Endothelial cell of umbilical vein (primary cell): ENCODE measurements around the gene DSCAML1. TPM values are rescaled to one million over a fixed set of nuclear protein-coding genes. Genes with fewer than 3 reads are reported as not detected.

Experiments used
- BruUV-seq: library from RNA; stranded (reverse); fragments of 400-500 nt; replicated peaks from 2 replicates; lab custom pipeline; 2021; lab: Mats Ljungman, UMichigan
- CTCF ChIA-PET: fragments of 300-600, 350-600 bp; sonication (Branson Sonifier 250); formaldehyde crosslinking; loops from one replicate; lab custom pipeline; 2021; ENCODE audit warnings: antibody characterized with exemption, inconsistent platforms; lab: Charles Lee
- POLR2A ChIA-PET: fragments of 300-600, 350-600 bp; sonication (Branson Sonifier 250); formaldehyde crosslinking; loops from one replicate; lab custom pipeline; 2021; ENCODE audit warnings: antibody characterized with exemption, inconsistent platforms; lab: Charles Lee
- DNase-seq: peaks from one replicate; pipeline ENCODE4 v3.0.0-alpha.2; 2011; ENCODE audit warnings: low read depth, low spot score
- FAIRE-seq: peaks from 2 replicates; lab custom pipeline; 2011; peaks lifted over from hg19 to GRCh38; lab: Jason Lieb, UNC
- H2AFZ ChIP-seq: 2 replicates; pipeline ENCODE4 v1.6.0; 2012; ENCODE audit warnings: low read depth, low read length, control low read depth, inconsistent platforms
- H3K27ac ChIP-seq: 2 replicates; pipeline ENCODE4 v1.5.1; 2011; ENCODE audit warnings: low read depth, mild to moderate bottlenecking, control low read depth, low read length, moderate library complexity; ENCODE audit not compliant: insufficient read depth
- H3K27me3 ChIP-seq, 2 experiments: 2 replicates each; pipeline versions ENCODE4 v1.6.0 to v1.6.1; 2011; ENCODE audit warnings: low read length in 2 of 2, mixed read lengths in 1 of 2; ENCODE audit not compliant: control insufficient read depth in 2 of 2, insufficient read depth in 2 of 2
- H3K36me3 ChIP-seq, 2 experiments: 2 replicates in 1 of 2; 3 replicates in 1 of 2; pipeline ENCODE4 v1.5.1; 2011; ENCODE audit warnings: low read length in 2 of 2, mild to moderate bottlenecking in 1 of 2, moderate library complexity in 1 of 2; ENCODE audit not compliant: control insufficient read depth in 2 of 2, insufficient read depth in 2 of 2; ENCODE audit errors: extremely low read depth in 1 of 2
- H3K4me1 ChIP-seq: 3 replicates; pipeline ENCODE4 v1.5.1; 2011; ENCODE audit warnings: mild to moderate bottlenecking, low read length; ENCODE audit not compliant: control insufficient read depth, insufficient read depth; ENCODE audit errors: extremely low read depth
- H3K4me2 ChIP-seq: 2 replicates; pipeline ENCODE4 v1.6.1; 2011; ENCODE audit warnings: low read length, control low read depth, mixed read lengths; ENCODE audit not compliant: insufficient read depth
- H3K4me3 ChIP-seq, 3 experiments: fragments of 200-600 bp in 1 of 3; sonication (generic), shearing (Covaris generic) in 1 of 3; replicated peaks in 1 of 3; 2 replicates each; pipeline ENCODE4 v1.5.1; 2011 to 2016; ENCODE audit warnings: control low read depth in 3 of 3, low read length in 3 of 3, mild to moderate bottlenecking in 2 of 3, inconsistent platforms in 1 of 3, low read depth in 1 of 3, moderate library complexity in 1 of 3; ENCODE audit not compliant: insufficient read depth in 1 of 3
- H3K79me2 ChIP-seq: 2 replicates; pipeline ENCODE4 v1.6.0; 2012; ENCODE audit warnings: low read length, inconsistent platforms; ENCODE audit not compliant: control insufficient read depth, insufficient read depth
- H3K9ac ChIP-seq: replicated peaks from 2 replicates; pipeline ENCODE3; 2011; ENCODE audit warnings: low read length, control low read depth; ENCODE audit not compliant: insufficient read depth; ENCODE audit errors: extremely low read depth
- H3K9me1 ChIP-seq: replicated peaks from 3 replicates; pipeline ENCODE4 v1.6.0; 2011; ENCODE audit warnings: mild to moderate bottlenecking, low read length; ENCODE audit not compliant: control insufficient read depth, insufficient read depth; ENCODE audit errors: extremely low read depth
- H3K9me3 ChIP-seq: replicated peaks from 2 replicates; pipeline ENCODE4 v1.5.1; 2012; ENCODE audit warnings: low read length, inconsistent platforms; ENCODE audit not compliant: control insufficient read depth, insufficient read depth
- H4K20me1 ChIP-seq: replicated peaks from 2 replicates; pipeline ENCODE3; 2011; ENCODE audit warnings: mild to moderate bottlenecking, low read length; ENCODE audit not compliant: control insufficient read depth, insufficient read depth; ENCODE audit errors: extremely low read depth
- CTCF ChIP-seq, 2 donors: IDR thresholded peaks; 1 replicate in 1 of 2; 2 replicates in 1 of 2; pipeline ENCODE4 v1.5.1; 2011; ENCODE audit warnings: low read length in 2 of 2, mild to moderate bottlenecking in 2 of 2, moderate library complexity in 2 of 2, control low read depth in 1 of 2, inconsistent platforms in 1 of 2, low read depth in 1 of 2; ENCODE audit not compliant: insufficient read depth in 1 of 2; ENCODE audit errors: extremely low read depth in 1 of 2
- EZH2 ChIP-seq: IDR thresholded peaks from 2 replicates; pipeline ENCODE4 v1.6.1; 2012; ENCODE audit warnings: borderline replicate concordance, low read depth, mild to moderate bottlenecking, moderate library complexity, low read length, inconsistent platforms; ENCODE audit not compliant: severe bottlenecking
- FOS ChIP-seq: IDR thresholded peaks from 2 replicates; pipeline ENCODE4 v1.6.1; 2011; ENCODE audit warnings: mild to moderate bottlenecking, low read length, moderate library complexity, borderline replicate concordance; ENCODE audit not compliant: insufficient read depth
- MAX ChIP-seq: IDR thresholded peaks from 2 replicates; pipeline ENCODE4 v1.6.1; 2011; ENCODE audit not compliant: insufficient read depth, insufficient read length
- dilution Hi-C: fragments of 300-500 bp; cut with MboI; formaldehyde crosslinking; loops from one replicate; pipeline ENCODE4 v1.15.0; 2019; ENCODE audit warnings: low sequenced_read_pairs; ENCODE audit not compliant: extremely low pct_ligation_motif_present
- intact Hi-C: fragments of 100-400 bp; cut with micrococcal nuclease; formaldehyde crosslinking; loops from one replicate; pipeline ENCODE4 v1.10.0; 2022
- polyA plus RNA-seq, 4 experiments: library from polyadenylated mRNA; depleted of rRNA in 3 of 4; stranded (reverse) in 3 of 4; unstranded in 1 of 4; fragments of >200 nt; gene quantifications; 2 replicates each; pipeline versions ENCODE4 v1.2.1 to v1.2.3, GENCODE V29; 2011 to 2012; ENCODE audit warnings: missing spikeins in 1 of 4
- total RNA-seq: library from RNA; stranded (reverse); gene quantifications from 2 replicates; pipeline ENCODE4 v1.2.3, GENCODE V29; 2021

DSCAML1 gene
- total and polyA plus RNA-seq, 2 donors (not counting 3 experiments of a cell fraction or from before 2014, with no cell fraction given), result not detected

GRCh38 chr11:117454564-117454917 is 342.5 kb downstream of the DSCAML1 start:
- H3K9ac ChIP-seq, result no peak overlapping the region
- DNase-seq, result no peak
- ChIA-PET CTCF (interaction anchor here (0.8 to 4.3 kb wide), 2 partner anchors 11 to 29 kb away, joined by 3 to 14 read pairs; no protein-coding TSS in a partner anchor), POLR2A (no interaction called here)
- no peaks in the 10 kb centered on the region for H3K79me2 ChIP-seq
- H3K36me3 ChIP-seq, result no peaks in the 10 kb centered on the region
- no peak overlapping the region for H3K4me2 ChIP-seq
- H3K27ac ChIP-seq, result no peak overlapping the region
- H3K9me3 ChIP-seq, result no peaks in the 10 kb centered on the region
- no peak for FAIRE-seq
- no TSS peak for BruUV-seq
- peaks cover 2 to 4% of the 10 kb centered on the region in 2 experiments for H3K27me3 ChIP-seq
- no peak for TF ChIP-seq CTCF (IDR thresholded peaks at IDR 0.05; ENCODE audit: extremely low read depth in 1 of 2, insufficient read depth in 1 of 2, low read depth in 1 of 2, low read length in 2 of 2)
- TF ChIP-seq EZH2, result no peak
- H3K4me1 ChIP-seq, result no peaks in the 10 kb centered on the region
- no peak overlapping the region for H3K4me3 ChIP-seq
- no peak overlapping the region for H2AFZ ChIP-seq
- intact Hi-C loops (no loop called here), dilution Hi-C loops (no loop called here)
- H3K9me1 ChIP-seq, result no peaks in the 10 kb centered on the region
- no peaks in the 10 kb centered on the region for H4K20me1 ChIP-seq

- ChIA-PET CTCF (interaction anchor here (1.2 to 4.3 kb wide), 2 partner anchors 28 kb away, joined by 4 to 14 read pairs; no protein-coding TSS in a partner anchor), POLR2A (no interaction called here)
- H3K4me2 ChIP-seq, result no peak overlapping the region
- no peaks in the 10 kb centered on the region for H3K4me1 ChIP-seq
- no peaks in the 10 kb centered on the region for H3K9me1 ChIP-seq
- no peak for TF ChIP-seq FOS
- TF ChIP-seq MAX, result no peak
- intact Hi-C loops, result no loop called here
- H3K36me3 ChIP-seq, result no peaks in the 10 kb centered on the region
- no peak for FAIRE-seq
- H3K27me3 ChIP-seq, result peaks cover 2 to 4% of the 10 kb centered on the region in 2 experiments
- no peak overlapping the region for H3K4me3 ChIP-seq
- BruUV-seq, result no TSS peak
- H3K79me2 ChIP-seq, result no peaks in the 10 kb centered on the region
- DNase-seq, result no peak
- no peak overlapping the region for H3K27ac ChIP-seq
- H2AFZ ChIP-seq, result no peak overlapping the region
- no peaks in the 10 kb centered on the region for H4K20me1 ChIP-seq
- dilution Hi-C loops, result no loop called here
- no peaks in the 10 kb centered on the region for H3K9me3 ChIP-seq
- no peak overlapping the region for H3K9ac ChIP-seq
Measured at GRCh38 chr11:117453886-117454563, 343.0 kb downstream of the DSCAML1 start.
